Retinal pigment epithelial cell (primary cell): ENCODE data around the gene CRKL.

Source experiments
- DNase-seq: peaks from one replicate; pipeline ENCODE4 v3.0.0-alpha.2; 2010; ENCODE audit warnings: low read depth
- H3K4me3 ChIP-seq: 2 replicates; pipeline ENCODE4 v1.5.1; 2011; ENCODE audit warnings: mild to moderate bottlenecking, low read length, control low read depth, moderate library complexity
- CTCF ChIP-seq: conservative IDR thresholded peaks from 2 replicates; pipeline ENCODE4 v1.5.1; 2011; ENCODE audit warnings: low read depth, low read length, control low read depth, inconsistent platforms

Gene CRKL

GRCh38 chr22:20881231-20881630 lies 36.0 kb upstream of the CRKL start:
- TF ChIP-seq CTCF: no peak
- no peak overlapping the region for H3K4me3 ChIP-seq
- DNase-seq: no peak

GRCh38 chr22:20881869-20882815 lies 35.1 kb upstream of the CRKL start:
- DNase-seq: no peak
- TF ChIP-seq CTCF: no peak
- H3K4me3 ChIP-seq: no peak overlapping the region

GRCh38 chr22:20882855-20883254 lies 34.4 kb upstream of the CRKL start:
- DNase-seq: no peak
- no peak for TF ChIP-seq CTCF
- no peak overlapping the region for H3K4me3 ChIP-seq

GRCh38 chr22:20884454-20884853 lies 32.8 kb upstream of the CRKL start:
- H3K4me3 ChIP-seq: no peak overlapping the region
- no peak for DNase-seq
- no peak for TF ChIP-seq CTCF

- no peak for TF ChIP-seq CTCF
- no peak overlapping the region for H3K4me3 ChIP-seq
- DNase-seq: no peak
Observed at GRCh38 chr22:20885017-20885556, 32.1 kb upstream of the CRKL start.

GRCh38 chr22:20885557-20886323 lies 31.5 kb upstream of the CRKL start:
- peak; percentile 99 for TF ChIP-seq CTCF
- peak; percentile 38 for DNase-seq
- H3K4me3 ChIP-seq: no peak overlapping the region
